HepG2 (cell line): ENCODE measurements around the gene PTCD2. TPM values are rescaled to one million over a fixed set of nuclear protein-coding genes. Genes with fewer than 3 reads are reported as not detected.

Experiments used
- ARID5B ChIP-seq: IDR thresholded peaks from 2 replicates; pipeline ENCODE4 v1.4.0; 2020; ENCODE audit warnings: mild to moderate bottlenecking, missing genetic modification reagents
- ATF1 ChIP-seq: IDR thresholded peaks from 2 replicates; pipeline ENCODE4 v1.6.1; 2016; ENCODE audit warnings: mild to moderate bottlenecking, control low read depth
- GPN1 ChIP-seq: sonication (generic); formaldehyde crosslinking; IDR thresholded peaks from 2 replicates; pipeline ENCODE4 v1.5.1; 2020; ENCODE audit warnings: missing genetic modification reagents, borderline replicate concordance
- IRF9 ChIP-seq: sonication (generic); formaldehyde crosslinking; IDR thresholded peaks from 2 replicates; pipeline ENCODE4 v1.8.0; 2022; ENCODE audit warnings: missing genetic modification reagents, mild to moderate bottlenecking, borderline replicate concordance
- PAWR ChIP-seq: sonication (generic); formaldehyde crosslinking; IDR thresholded peaks from 2 replicates; pipeline ENCODE4 v1.4.0; 2020; ENCODE audit warnings: missing genetic modification reagents, mild to moderate bottlenecking, borderline replicate concordance
- RORA ChIP-seq: sonication (generic); formaldehyde crosslinking; IDR thresholded peaks from 2 replicates; pipeline ENCODE4 v1.5.0; 2020; ENCODE audit warnings: mild to moderate bottlenecking, missing genetic modification reagents, moderate library complexity
- SIN3B ChIP-seq: fragments of 150-350 bp; IDR thresholded peaks from 2 replicates; pipeline ENCODE4 v1.6.1; 2014; ENCODE audit warnings: low read length
- SNRNP70 ChIP-seq: fragments of 200-400 bp; formaldehyde crosslinking; IDR thresholded peaks from 2 replicates; pipeline ENCODE4 v1.6.1; 2017; ENCODE audit warnings: mild to moderate bottlenecking, low read depth, low read length, moderate library complexity
- ZBTB14 ChIP-seq: sonication (generic); formaldehyde crosslinking; IDR thresholded peaks from 2 replicates; pipeline ENCODE4 v1.4.0; 2020; ENCODE audit warnings: missing genetic modification reagents
- ZNF10 ChIP-seq: sonication (generic); formaldehyde crosslinking; IDR thresholded peaks from 2 replicates; pipeline ENCODE4 v1.4.0; 2020; ENCODE audit warnings: mild to moderate bottlenecking, low read depth, missing genetic modification reagents, borderline replicate concordance
- ZNF33A ChIP-seq: sonication (generic); formaldehyde crosslinking; IDR thresholded peaks from 2 replicates; pipeline ENCODE4 v1.5.1; 2020; ENCODE audit warnings: missing genetic modification reagents, mild to moderate bottlenecking, moderate library complexity, borderline replicate concordance
- polyA plus RNA-seq, 8 experiments: library from polyadenylated mRNA; depleted of rRNA in 3 of 8; stranded (reverse) in 7 of 8; unstranded in 1 of 8; fragments of >200 nt; fragmentation: Illumina TruSeq in 4 of 8; extraction: Trizol in 4 of 8; gene quantifications; 2 replicates each; pipeline versions ENCODE4 v1.2.1 to v1.2.3, GENCODE V29; 2011 to 2016; ENCODE audit warnings: low read depth in 4 of 8, missing spikeins in 1 of 8, mixed read lengths in 1 of 8; ENCODE audit not compliant: insufficient read depth in 1 of 8
- total RNA-seq, 5 experiments: library from RNA; depleted of rRNA; stranded (reverse); fragments of >200 nt; fragmentation: Illumina TruSeq; extraction: Trizol; gene quantifications; 2 replicates each; pipeline ENCODE4 v1.2.3, GENCODE V29; 2016; ENCODE audit warnings: low read depth in 1 of 5
- TF ChIP-seq, protein P1 (sequence below): sonication (generic); formaldehyde crosslinking; IDR thresholded peaks from 2 replicates; pipeline ENCODE4 v1.9.0; 2021; ENCODE audit warnings: mild to moderate bottlenecking, missing genetic modification reagents
- TF ChIP-seq, protein P2 (sequence below): sonication (generic); formaldehyde crosslinking; IDR thresholded peaks from 2 replicates; pipeline ENCODE4 v1.4.0; 2020; ENCODE audit warnings: missing genetic modification reagents

The PTCD2 gene
- total and polyA plus RNA-seq, 2 of the 13 experiments (the other 11 are each of a cell fraction or from before 2014, with no cell fraction given): 5.3 to 6.4 TPM

DNA sequence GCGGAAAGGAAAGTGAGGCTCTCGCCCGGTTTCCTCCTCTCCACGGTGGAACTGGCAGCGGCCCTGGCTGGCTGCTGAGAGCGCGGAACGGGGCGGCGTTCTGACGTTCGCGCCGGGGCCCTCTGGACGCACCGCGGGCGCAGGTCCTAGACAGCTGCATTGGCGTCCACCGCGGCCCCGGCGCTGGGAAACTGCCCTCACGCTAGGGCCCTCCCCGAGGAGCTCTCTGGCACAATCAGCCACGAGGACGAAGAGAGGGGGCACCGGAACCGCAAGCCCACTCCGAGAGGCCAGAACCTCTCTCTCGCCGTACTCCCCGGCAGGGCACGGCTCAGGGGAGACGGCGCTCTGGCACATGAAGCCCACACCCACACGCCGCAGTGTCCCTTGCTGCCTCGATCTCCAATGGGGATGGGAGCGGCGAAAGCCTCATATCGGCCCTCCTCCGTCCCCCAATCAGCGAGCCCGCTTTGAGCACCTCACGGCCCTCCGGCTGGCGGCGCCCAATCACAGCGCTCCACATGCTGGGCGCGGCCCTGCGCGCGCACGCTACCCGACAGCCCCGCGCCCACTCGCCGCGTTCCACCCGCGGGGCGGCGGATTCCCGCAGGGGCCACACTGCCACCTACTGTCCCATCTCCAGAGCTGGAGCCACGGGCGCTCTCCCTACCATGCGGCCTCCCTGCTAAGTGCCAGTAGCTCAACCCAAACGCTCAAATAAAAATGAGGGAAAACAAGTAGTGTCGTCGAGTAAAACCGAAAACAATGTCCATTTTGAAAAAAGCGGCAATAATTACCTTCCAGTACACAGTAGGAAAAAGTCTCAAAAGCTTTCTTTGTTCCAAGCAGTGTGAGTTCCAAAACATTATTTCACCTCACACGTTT lies 12.0 kb upstream of the PTCD2 start (continued):
- TF ChIP-seq, protein P1, sequence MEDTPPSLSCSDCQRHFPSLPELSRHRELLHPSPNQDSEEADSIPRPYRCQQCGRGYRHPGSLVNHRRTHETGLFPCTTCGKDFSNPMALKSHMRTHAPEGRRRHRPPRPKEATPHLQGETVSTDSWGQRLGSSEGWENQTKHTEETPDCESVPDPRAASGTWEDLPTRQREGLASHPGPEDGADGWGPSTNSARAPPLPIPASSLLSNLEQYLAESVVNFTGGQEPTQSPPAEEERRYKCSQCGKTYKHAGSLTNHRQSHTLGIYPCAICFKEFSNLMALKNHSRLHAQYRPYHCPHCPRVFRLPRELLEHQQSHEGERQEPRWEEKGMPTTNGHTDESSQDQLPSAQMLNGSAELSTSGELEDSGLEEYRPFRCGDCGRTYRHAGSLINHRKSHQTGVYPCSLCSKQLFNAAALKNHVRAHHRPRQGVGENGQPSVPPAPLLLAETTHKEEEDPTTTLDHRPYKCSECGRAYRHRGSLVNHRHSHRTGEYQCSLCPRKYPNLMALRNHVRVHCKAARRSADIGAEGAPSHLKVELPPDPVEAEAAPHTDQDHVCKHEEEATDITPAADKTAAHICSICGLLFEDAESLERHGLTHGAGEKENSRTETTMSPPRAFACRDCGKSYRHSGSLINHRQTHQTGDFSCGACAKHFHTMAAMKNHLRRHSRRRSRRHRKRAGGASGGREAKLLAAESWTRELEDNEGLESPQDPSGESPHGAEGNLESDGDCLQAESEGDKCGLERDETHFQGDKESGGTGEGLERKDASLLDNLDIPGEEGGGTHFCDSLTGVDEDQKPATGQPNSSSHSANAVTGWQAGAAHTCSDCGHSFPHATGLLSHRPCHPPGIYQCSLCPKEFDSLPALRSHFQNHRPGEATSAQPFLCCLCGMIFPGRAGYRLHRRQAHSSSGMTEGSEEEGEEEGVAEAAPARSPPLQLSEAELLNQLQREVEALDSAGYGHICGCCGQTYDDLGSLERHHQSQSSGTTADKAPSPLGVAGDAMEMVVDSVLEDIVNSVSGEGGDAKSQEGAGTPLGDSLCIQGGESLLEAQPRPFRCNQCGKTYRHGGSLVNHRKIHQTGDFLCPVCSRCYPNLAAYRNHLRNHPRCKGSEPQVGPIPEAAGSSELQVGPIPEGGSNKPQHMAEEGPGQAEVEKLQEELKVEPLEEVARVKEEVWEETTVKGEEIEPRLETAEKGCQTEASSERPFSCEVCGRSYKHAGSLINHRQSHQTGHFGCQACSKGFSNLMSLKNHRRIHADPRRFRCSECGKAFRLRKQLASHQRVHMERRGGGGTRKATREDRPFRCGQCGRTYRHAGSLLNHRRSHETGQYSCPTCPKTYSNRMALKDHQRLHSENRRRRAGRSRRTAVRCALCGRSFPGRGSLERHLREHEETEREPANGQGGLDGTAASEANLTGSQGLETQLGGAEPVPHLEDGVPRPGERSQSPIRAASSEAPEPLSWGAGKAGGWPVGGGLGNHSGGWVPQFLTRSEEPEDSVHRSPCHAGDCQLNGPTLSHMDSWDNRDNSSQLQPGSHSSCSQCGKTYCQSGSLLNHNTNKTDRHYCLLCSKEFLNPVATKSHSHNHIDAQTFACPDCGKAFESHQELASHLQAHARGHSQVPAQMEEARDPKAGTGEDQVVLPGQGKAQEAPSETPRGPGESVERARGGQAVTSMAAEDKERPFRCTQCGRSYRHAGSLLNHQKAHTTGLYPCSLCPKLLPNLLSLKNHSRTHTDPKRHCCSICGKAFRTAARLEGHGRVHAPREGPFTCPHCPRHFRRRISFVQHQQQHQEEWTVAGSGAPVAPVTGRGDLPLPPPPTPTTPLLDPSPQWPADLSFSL (CRISPR knock-in tag): no peak
- TF ChIP-seq RORA (CRISPR knock-in tag): no peak
- TF ChIP-seq IRF9: peak; percentile 60; the same call in 1 of the 2 replicates
- TF ChIP-seq SIN3B: no peak; the same call in 1 of the 2 replicates
- peak; percentile 94 for TF ChIP-seq ZBTB14
- 0 out of 2 replicates have a peak, but pooled peaks have one; percentile 82 for TF ChIP-seq PAWR (CRISPR knock-in tag)
- TF ChIP-seq ATF1 (CRISPR knock-in tag): no peak
- peak; percentile 76 for TF ChIP-seq ARID5B
- TF ChIP-seq, protein P2, sequence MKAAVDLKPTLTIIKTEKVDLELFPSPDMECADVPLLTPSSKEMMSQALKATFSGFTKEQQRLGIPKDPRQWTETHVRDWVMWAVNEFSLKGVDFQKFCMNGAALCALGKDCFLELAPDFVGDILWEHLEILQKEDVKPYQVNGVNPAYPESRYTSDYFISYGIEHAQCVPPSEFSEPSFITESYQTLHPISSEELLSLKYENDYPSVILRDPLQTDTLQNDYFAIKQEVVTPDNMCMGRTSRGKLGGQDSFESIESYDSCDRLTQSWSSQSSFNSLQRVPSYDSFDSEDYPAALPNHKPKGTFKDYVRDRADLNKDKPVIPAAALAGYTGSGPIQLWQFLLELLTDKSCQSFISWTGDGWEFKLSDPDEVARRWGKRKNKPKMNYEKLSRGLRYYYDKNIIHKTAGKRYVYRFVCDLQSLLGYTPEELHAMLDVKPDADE (CRISPR knock-in tag): peak; percentile 94; the same call in 1 of the 2 replicates
- TF ChIP-seq ZNF33A: 0 out of 2 replicates have a peak, but pooled peaks have one; percentile 70
- no peak for TF ChIP-seq ZNF10
- no peak for TF ChIP-seq GPN1 (CRISPR knock-in tag)
- TF ChIP-seq SNRNP70: no peak
